NB4 (cell line): ENCODE measurements around the gene ELAC2.

Experiments
- DNase-seq: peaks from one replicate; pipeline ENCODE4 v3.0.0; 2010; ENCODE audit warnings: low read depth
- H3K4me3 ChIP-seq: one replicate; pipeline ENCODE4 v1.5.1; 2011; ENCODE audit warnings: mild to moderate bottlenecking, low read depth, low read length, moderate library complexity
- CTCF ChIP-seq: IDR thresholded peaks from one replicate; pipeline ENCODE4 v1.5.1; 2012; ENCODE audit warnings: low read depth, low read length
- MAX ChIP-seq: IDR thresholded peaks from 2 replicates; pipeline ENCODE4 v1.6.1; 2011; ENCODE audit warnings: low read depth, low read length
- MYC ChIP-seq: IDR thresholded peaks from 2 replicates; pipeline ENCODE4 v1.6.1; 2011; ENCODE audit warnings: low read depth, low read length
- POLR2A ChIP-seq: IDR thresholded peaks from 2 replicates; pipeline ENCODE4 v1.6.1; 2011; ENCODE audit warnings: mild to moderate bottlenecking; ENCODE audit not compliant: insufficient read length; ENCODE audit errors: extremely low read depth

ELAC2 gene

GRCh38 chr17:12964162-12964561 lies 53.7 kb downstream of the ELAC2 start:
- no peak overlapping the region for H3K4me3 ChIP-seq
- no peak for DNase-seq
- TF ChIP-seq POLR2A (no peak), MAX (no peak), CTCF (no peak), MYC (no peak)

GRCh38 chr17:12963505-12963904 lies 54.3 kb downstream of the ELAC2 start:
- TF ChIP-seq MYC = no peak
- TF ChIP-seq MAX = no peak
- TF ChIP-seq POLR2A = no peak
- TF ChIP-seq CTCF = no peak
- H3K4me3 ChIP-seq = no peak overlapping the region
- DNase-seq = no peak

- no peak overlapping the region for H3K4me3 ChIP-seq
- TF ChIP-seq MAX (no peak), CTCF (no peak), MYC (no peak), POLR2A (no peak)
- no peak for DNase-seq
Measured at GRCh38 chr17:12961655-12962054, 56.2 kb downstream of the ELAC2 start.

- no peak overlapping the region for H3K4me3 ChIP-seq
- DNase-seq = peak; percentile 31
- TF ChIP-seq CTCF (no peak), MAX (no peak), POLR2A (no peak), MYC (no peak)
Measured at GRCh38 chr17:12959441-12959840, 58.4 kb downstream of the ELAC2 start.

- H3K4me3 ChIP-seq = no peak overlapping the region
- no peak for DNase-seq
- TF ChIP-seq MYC = no peak
- TF ChIP-seq CTCF = no peak
- no peak for TF ChIP-seq POLR2A
- TF ChIP-seq MAX = no peak
Measured at GRCh38 chr17:12958786-12959185, 59.0 kb downstream of the ELAC2 start.

GRCh38 chr17:12955521-12955920 lies 62.3 kb downstream of the ELAC2 start:
- TF ChIP-seq MYC = no peak
- no peak for TF ChIP-seq CTCF
- TF ChIP-seq MAX = no peak
- TF ChIP-seq POLR2A = no peak
- no peak for DNase-seq
- no peak overlapping the region for H3K4me3 ChIP-seq
